HG02571 (cell line): ENCODE data around the gene CNTN2.

Source experiments
- ATAC-seq: cut with Tn5 transposase; IDR thresholded peaks from one replicate; pipeline ENCODE4 v1.9.1; 2021; ENCODE audit warnings: mild to moderate bottlenecking, moderate library complexity; ENCODE audit not compliant: unreplicated experiment

Gene CNTN2

GRCh38 chr1:205072286-205072685, 29.3 kb downstream of the CNTN2 start:
- ATAC-seq = no peak

DNA sequence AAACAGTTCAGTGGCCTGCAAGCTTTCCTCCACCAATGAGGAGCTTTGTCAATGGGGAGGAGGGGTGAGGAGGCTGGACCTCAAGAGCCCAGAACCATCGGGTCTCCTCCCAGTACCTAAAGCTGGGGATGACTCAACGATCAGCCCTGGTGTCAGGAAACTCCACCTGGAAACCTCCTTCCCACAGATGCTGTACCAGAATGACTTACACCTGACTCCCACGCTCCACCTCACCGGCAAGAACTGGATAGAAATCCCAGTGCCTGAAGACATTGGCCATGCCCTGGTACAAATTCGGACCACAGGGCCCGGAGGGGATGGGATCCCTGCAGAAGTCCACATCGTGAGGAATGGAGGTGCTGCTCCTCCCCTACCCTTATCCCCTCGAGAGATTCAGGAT, 29.9 kb downstream of the CNTN2 start:
- no peak for ATAC-seq

- ATAC-seq = no peak
Measured at GRCh38 chr1:205073511-205073910, 30.5 kb downstream of the CNTN2 start.

- no peak for ATAC-seq
Measured at GRCh38 chr1:205074084-205074483, 31.1 kb downstream of the CNTN2 start.

- no peak for ATAC-seq
Measured at GRCh38 chr1:205074513-205074912, 31.5 kb downstream of the CNTN2 start.

GRCh38 chr1:205075642-205076155, 32.7 kb downstream of the CNTN2 start:
- no peak for ATAC-seq

- no peak for ATAC-seq
Measured at GRCh38 chr1:205076245-205076761, 33.3 kb downstream of the CNTN2 start.

- no peak for ATAC-seq
Measured at GRCh38 chr1:205077158-205077933, 34.3 kb downstream of the CNTN2 start.

DNA sequence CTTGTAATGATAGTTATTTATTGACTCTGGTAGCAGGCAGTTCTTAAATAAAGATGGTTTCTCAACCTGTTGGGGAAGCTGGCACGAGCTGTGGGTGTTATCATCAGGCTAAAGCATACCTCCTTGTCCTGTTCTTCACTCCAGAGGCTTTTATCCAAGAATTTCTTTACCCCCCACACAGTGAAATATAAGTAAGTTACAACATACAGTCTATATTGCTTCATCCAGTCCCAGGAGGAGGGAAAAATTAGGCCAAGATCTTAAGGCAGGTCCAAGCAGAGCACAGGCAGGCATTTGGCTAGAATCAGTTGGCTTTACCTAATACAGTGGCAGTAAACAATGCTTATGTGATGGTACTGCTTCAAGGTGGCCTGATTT, 34.9 kb downstream of the CNTN2 start:
- no peak for ATAC-seq

DNA sequence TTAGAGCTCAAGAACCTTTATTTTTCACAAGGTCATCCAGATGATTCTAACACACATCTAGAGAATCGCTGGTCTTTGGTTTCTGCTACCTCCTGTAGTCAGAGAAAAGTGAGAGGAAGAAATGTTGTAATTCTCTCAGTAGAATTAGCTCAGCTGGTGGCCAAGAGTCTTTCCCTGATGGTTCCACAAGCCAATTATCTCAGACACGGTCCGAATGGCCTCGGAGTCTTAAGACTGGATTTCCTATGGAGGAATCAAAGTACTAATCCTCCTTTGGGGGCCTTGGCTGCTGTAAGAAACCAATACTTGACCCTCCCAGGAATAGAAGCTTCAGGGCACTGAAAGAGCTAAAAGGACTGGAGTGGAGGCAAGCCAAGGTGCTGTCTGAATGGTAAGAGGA, 39.4 kb downstream of the CNTN2 start:
- ATAC-seq = no peak

GRCh38 chr1:205084360-205084759, 41.3 kb downstream of the CNTN2 start, which contains the start of gene TMEM81:
Gene TMEM81, minus strand, starts transcription at chr1:205084460. Its CDS starts 140 bp downstream, at chr1:205084320.
- ATAC-seq = no peak

GRCh38 chr1:205088341-205088740, 45.3 kb downstream of the CNTN2 start:
- ATAC-seq = no peak

GRCh38 chr1:205091043-205091740, 48.2 kb downstream of the CNTN2 start:
- no peak for ATAC-seq

GRCh38 chr1:205095422-205095821, 52.4 kb downstream of the CNTN2 start:
- ATAC-seq = no peak

DNA sequence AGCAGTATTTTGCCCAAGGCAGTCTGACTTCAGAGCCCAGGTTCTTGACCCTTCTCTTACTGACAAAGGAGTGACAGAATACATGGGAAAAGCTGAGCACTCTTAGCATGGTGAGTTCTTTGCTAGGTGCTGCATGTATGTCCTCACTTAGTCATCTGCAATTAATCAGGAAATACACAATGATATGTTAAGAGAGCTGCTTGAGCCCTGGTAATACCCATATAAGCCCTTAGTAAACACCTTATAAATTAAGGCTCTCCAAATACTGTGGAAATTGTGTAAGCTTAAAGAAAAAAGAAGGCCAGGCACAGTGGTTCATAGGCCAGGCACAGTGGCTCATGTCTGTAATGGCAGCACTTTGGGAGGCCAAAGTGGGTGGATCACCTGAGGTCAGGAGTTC, 55.2 kb downstream of the CNTN2 start:
- ATAC-seq = no peak

DNA sequence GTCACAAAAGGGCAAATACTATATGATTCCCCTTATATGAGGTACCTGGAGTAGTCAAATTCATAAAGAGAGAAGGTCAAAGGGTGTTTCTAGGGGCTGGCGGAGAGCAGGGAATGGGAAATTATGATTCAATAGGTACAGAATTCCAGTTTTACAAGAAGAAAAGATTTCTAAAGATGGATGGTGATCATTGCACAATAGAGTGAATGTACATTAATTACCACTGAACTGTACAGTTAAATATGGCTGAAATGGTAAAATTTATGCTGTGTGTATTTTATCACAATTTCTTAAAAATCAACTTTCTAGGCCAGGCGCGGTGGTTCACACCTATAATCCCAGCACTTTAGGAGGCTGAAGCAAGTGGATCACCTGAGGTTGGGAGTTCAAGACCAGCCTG, 59.4 kb downstream of the CNTN2 start:
- no peak for ATAC-seq

GRCh38 chr1:205107327-205107726, 64.3 kb downstream of the CNTN2 start:
- no peak for ATAC-seq

DNA sequence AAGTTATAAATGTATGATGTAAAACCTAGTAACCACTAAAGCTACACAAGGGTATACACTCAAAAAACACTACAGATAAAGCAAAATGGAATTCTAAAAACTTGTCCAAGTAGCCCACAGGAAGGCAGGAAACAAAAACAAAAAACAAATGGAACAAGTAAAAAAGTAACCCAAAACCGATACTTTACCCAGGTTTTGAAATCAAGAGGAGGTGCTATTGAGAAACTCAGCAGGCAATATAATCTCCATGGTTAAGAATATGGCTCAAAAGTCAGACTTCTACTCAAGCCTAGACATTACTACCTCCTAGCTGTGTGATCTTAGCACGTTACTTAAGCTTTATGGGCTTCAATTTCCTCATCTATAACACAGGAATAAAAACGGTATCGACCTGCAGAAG, 65.5 kb downstream of the CNTN2 start:
- no peak for ATAC-seq

DNA sequence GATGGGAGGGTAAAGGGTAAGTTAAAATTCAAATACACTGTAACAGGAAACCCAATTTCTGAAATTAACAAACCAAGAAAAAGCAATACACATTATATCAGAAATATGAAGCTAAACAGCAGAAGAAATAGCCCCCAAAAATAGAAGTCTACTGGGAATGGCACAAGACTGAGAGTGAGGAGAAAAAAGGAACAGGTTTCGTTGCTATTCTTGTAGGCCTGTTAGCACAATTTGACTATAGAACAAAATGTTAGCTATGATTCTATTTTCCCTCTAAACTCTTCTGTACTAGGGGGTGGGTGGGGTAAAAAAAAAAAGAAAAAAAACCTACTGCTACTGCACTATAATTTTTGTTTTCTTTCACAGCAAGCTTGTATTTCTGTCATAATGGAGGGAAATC, 66.3 kb downstream of the CNTN2 start:
- ATAC-seq = no peak

- ATAC-seq = no peak
Measured at GRCh38 chr1:205109711-205110110, 66.7 kb downstream of the CNTN2 start.

DNA sequence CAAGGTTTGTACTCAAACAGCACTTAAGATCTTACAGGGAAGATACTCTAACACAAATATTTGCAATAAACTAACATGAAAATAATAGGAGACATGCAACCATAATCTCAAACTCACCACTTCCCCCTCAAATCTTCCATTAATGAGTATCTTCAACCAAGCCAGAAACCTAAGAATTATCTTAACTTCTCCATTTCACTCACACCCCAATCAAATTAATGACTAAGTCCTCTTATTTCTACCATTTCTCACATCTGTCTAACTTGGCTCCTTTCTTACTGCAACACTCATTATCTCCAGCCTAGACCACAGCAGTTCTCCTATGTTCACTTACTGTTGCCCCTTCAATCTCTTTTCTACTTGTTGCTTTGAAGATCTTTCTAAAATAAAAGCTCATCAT, 68.3 kb downstream of the CNTN2 start:
- ATAC-seq = no peak

- ATAC-seq = no peak
Measured at GRCh38 chr1:205118752-205119151, 75.7 kb downstream of the CNTN2 start.
